ENCODE data around the gene GRIP2.

- TF ChIP-seq GATA2 (IDR thresholded peaks at IDR 0.05; ENCODE audit: low read depth, low read length) = no peak
- no peak for TF ChIP-seq GATA3 (IDR thresholded peaks at IDR 0.05; ENCODE audit: low read depth, low read length)
Observed at GRCh38 chr3:14520967-14521366, 19.2 kb downstream of the GRIP2 start.
